Measurements from ENCODE around the gene GCDH.

Gene GCDH

GRCh38 chr19:12872255-12872654 lies 18.7 kb upstream of the GCDH start:
- Histone ChIP-seq H3K27me3 (ENCODE audit: low read depth, low read length) (no peaks in the 10 kb centered on the region), H3K79me2 (ENCODE audit: low read length) (no peaks in the 10 kb centered on the region), H3K9ac (ENCODE audit: low read length) (no peak overlapping the region), H3K4me3 (ENCODE audit: low read length) (no peak overlapping the region), H3K4me2 (ENCODE audit: low read length) (no peak overlapping the region), H4K20me1 (ENCODE audit: insufficient read depth, low read length) (no peaks in the 10 kb centered on the region), H3K9me3 (ENCODE audit: insufficient read depth, low read length) (no peaks in the 10 kb centered on the region), H3K36me3 (replicated peaks; ENCODE audit: low read depth, low read length) (peaks cover 46% of the 10 kb centered on the region), H3K27ac (ENCODE audit: low read length) (no peak overlapping the region), H3K4me1 (ENCODE audit: low read length) (no peaks in the 10 kb centered on the region), H2AFZ (ENCODE audit: low read depth, low read length) (no peak overlapping the region)
- TF ChIP-seq EZH2phosphoT487 (IDR thresholded peaks at IDR 0.05; ENCODE audit: low read depth): no peak
- TF ChIP-seq CTCF (IDR thresholded peaks at IDR 0.05; ENCODE audit: low read depth, low read length): no peak

- Histone ChIP-seq H3K4me1 (ENCODE audit: low read length) (no peaks in the 10 kb centered on the region), H3K9ac (ENCODE audit: low read length) (no peak overlapping the region), H3K27me3 (ENCODE audit: low read depth, low read length) (no peaks in the 10 kb centered on the region), H3K4me2 (ENCODE audit: low read length) (no peak overlapping the region), H2AFZ (ENCODE audit: low read depth, low read length) (no peak overlapping the region), H3K36me3 (replicated peaks; ENCODE audit: low read depth, low read length) (peaks cover 51% of the 10 kb centered on the region), H3K79me2 (ENCODE audit: low read length) (no peaks in the 10 kb centered on the region), H3K4me3 (ENCODE audit: low read length) (no peak overlapping the region), H3K27ac (ENCODE audit: low read length) (no peak overlapping the region), H4K20me1 (ENCODE audit: insufficient read depth, low read length) (peaks cover under 1% of the 10 kb centered on the region; the same call in 1 of the 2 replicates), H3K9me3 (ENCODE audit: insufficient read depth, low read length) (no peaks in the 10 kb centered on the region)
- no peak for TF ChIP-seq EZH2phosphoT487 (IDR thresholded peaks at IDR 0.05; ENCODE audit: low read depth)
- no peak for TF ChIP-seq CTCF (IDR thresholded peaks at IDR 0.05; ENCODE audit: low read depth, low read length)
These were observed 17.7 kb upstream of the GCDH start for GRCh38 chr19:12872941-12873890.

- TF ChIP-seq EZH2phosphoT487 (IDR thresholded peaks at IDR 0.05; ENCODE audit: low read depth): no peak
- no peak for TF ChIP-seq CTCF (IDR thresholded peaks at IDR 0.05; ENCODE audit: low read depth, low read length)
These were observed 16.8 kb upstream of the GCDH start for GRCh38 chr19:12873891-12874745.

GRCh38 chr19:12875086-12875485 lies 15.9 kb upstream of the GCDH start:
- no peaks in the 10 kb centered on the region for H3K9me3 ChIP-seq (ENCODE audit: insufficient read depth, low read length)

More at GRCh38 chr19:12873891-12874745, 16.8 kb upstream of the GCDH start:
- Histone ChIP-seq H3K36me3 (replicated peaks; ENCODE audit: low read depth, low read length) (peaks cover 48% of the 10 kb centered on the region), H3K4me2 (ENCODE audit: low read length) (no peak overlapping the region), H3K27me3 (ENCODE audit: low read depth, low read length) (no peaks in the 10 kb centered on the region), H2AFZ (ENCODE audit: low read depth, low read length) (no peak overlapping the region), H4K20me1 (ENCODE audit: insufficient read depth, low read length) (peaks cover 5% of the 10 kb centered on the region; the same call in 1 of the 2 replicates), H3K9ac (ENCODE audit: low read length) (no peak overlapping the region), H3K4me3 (ENCODE audit: low read length) (no peak overlapping the region), H3K79me2 (ENCODE audit: low read length) (no peaks in the 10 kb centered on the region), H3K9me3 (ENCODE audit: insufficient read depth, low read length) (no peaks in the 10 kb centered on the region), H3K27ac (ENCODE audit: low read length) (no peak overlapping the region), H3K4me1 (ENCODE audit: low read length) (no peaks in the 10 kb centered on the region)

More at GRCh38 chr19:12875086-12875485, 15.9 kb upstream of the GCDH start:
- Histone ChIP-seq H3K27me3 (ENCODE audit: low read depth, low read length) (no peaks in the 10 kb centered on the region), H2AFZ (ENCODE audit: low read depth, low read length) (no peak overlapping the region), H3K9ac (ENCODE audit: low read length) (no peak overlapping the region), H3K4me1 (ENCODE audit: low read length) (peaks cover 3% of the 10 kb centered on the region), H3K79me2 (ENCODE audit: low read length) (peaks cover 8% of the 10 kb centered on the region), H3K4me3 (ENCODE audit: low read length) (no peak overlapping the region), H3K36me3 (replicated peaks; ENCODE audit: low read depth, low read length) (peaks cover 55% of the 10 kb centered on the region), H3K4me2 (ENCODE audit: low read length) (no peak overlapping the region), H3K27ac (ENCODE audit: low read length) (no peak overlapping the region), H4K20me1 (ENCODE audit: insufficient read depth, low read length) (peaks cover 8% of the 10 kb centered on the region; the same call in 1 of the 2 replicates)
- TF ChIP-seq CTCF (IDR thresholded peaks at IDR 0.05; ENCODE audit: low read depth, low read length) (no peak), EZH2phosphoT487 (IDR thresholded peaks at IDR 0.05; ENCODE audit: low read depth) (no peak)

Measured in OCI-LY3 (cell line).